ENCODE data around the gene ZHX3.

DNA sequence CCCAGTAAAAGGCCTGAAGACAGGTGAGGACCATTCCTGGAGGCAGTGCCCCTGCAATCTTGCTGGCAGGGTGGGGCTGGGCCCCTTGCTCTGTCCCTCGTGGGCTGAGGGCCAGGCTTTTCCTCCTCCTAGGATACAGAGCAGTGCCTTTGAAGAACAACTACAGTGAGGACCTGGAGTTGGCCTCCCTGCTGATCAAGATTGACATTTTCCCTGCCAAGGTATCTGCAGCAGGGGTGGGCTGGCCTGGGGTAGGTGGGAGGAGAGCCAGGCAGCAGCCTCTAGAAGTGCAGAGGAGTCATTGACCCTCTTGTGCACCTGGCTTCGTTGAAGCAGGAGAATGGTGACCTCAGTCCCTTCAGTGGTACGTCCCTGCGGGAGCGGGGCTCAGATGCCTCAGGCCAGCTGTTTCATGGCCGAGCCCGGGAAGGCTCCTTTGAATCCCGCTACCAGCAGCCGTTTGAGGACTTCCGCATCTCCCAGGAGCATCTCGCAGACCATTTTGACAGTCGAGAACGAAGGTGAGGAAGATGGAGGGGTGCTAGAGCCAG is 143.7 kb downstream of the ZHX3 start:
- TF ChIP-seq, protein P1, sequence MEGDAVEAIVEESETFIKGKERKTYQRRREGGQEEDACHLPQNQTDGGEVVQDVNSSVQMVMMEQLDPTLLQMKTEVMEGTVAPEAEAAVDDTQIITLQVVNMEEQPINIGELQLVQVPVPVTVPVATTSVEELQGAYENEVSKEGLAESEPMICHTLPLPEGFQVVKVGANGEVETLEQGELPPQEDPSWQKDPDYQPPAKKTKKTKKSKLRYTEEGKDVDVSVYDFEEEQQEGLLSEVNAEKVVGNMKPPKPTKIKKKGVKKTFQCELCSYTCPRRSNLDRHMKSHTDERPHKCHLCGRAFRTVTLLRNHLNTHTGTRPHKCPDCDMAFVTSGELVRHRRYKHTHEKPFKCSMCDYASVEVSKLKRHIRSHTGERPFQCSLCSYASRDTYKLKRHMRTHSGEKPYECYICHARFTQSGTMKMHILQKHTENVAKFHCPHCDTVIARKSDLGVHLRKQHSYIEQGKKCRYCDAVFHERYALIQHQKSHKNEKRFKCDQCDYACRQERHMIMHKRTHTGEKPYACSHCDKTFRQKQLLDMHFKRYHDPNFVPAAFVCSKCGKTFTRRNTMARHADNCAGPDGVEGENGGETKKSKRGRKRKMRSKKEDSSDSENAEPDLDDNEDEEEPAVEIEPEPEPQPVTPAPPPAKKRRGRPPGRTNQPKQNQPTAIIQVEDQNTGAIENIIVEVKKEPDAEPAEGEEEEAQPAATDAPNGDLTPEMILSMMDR (IDR thresholded peaks at IDR 0.05; ENCODE audit: low read depth, low read length): no peak
- TF ChIP-seq POLR2A (IDR thresholded peaks at IDR 0.05; ENCODE audit: extremely low read depth, insufficient read length): no peak
